Upper lobe of left lung (tissue), 4 donors: ENCODE measurements around the gene CXorf51A.

Experiments
- CTCF ChIP-seq, 6 experiments: fragments of 450-650 bp in 4 of 6; fragments of 200-600 bp in 2 of 6; sonication (generic) in 2 of 6; IDR thresholded peaks; one replicate each; pipeline ENCODE4 v1.5.1; 2016 to 2019; ENCODE audit warnings: antibody characterized with exemption in 6 of 6
- EP300 ChIP-seq, 4 donors: sonication (generic); formaldehyde crosslinking; IDR thresholded peaks; one replicate each; pipeline ENCODE4 v1.5.1; 2017; ENCODE audit warnings: antibody characterized with exemption in 4 of 4, control low read depth in 2 of 4
- POLR2A ChIP-seq, 4 donors: fragments of 450-650 bp; IDR thresholded peaks; one replicate each; pipeline ENCODE4 v1.5.1; 2016 to 2017; ENCODE audit warnings: antibody characterized with exemption in 4 of 4, mild to moderate bottlenecking in 2 of 4
- POLR2AphosphoS5 ChIP-seq, 2 donors: sonication (generic); formaldehyde crosslinking; IDR thresholded peaks; one replicate each; pipeline ENCODE4 v1.5.1; 2017; ENCODE audit warnings: antibody characterized with exemption in 2 of 2

GRCh38 chrX:146831994-146832393 is 17.4 kb upstream of the CXorf51A start:
- TF ChIP-seq POLR2A (IDR thresholded peaks at IDR 0.05) (no peak), CTCF (IDR thresholded peaks at IDR 0.05) (no peak), EP300 (IDR thresholded peaks at IDR 0.05) (no peak), POLR2AphosphoS5 (IDR thresholded peaks at IDR 0.05) (no peak)
